HG03064 (cell line): Measurements from ENCODE around the gene FOXR1.

ENCODE experiments used
- ATAC-seq: cut with Tn5 transposase; IDR thresholded peaks from one replicate; pipeline ENCODE4 v1.9.1; 2021; ENCODE audit warnings: low read depth; ENCODE audit not compliant: unreplicated experiment

The FOXR1 gene

GRCh38 chr11:118971646-118972045 is at the start of gene FOXR1:
Gene FOXR1, plus strand, starts transcription at chr11:118971761. Its CDS starts 171 bp downstream, at chr11:118971932.
- no peak for ATAC-seq

- ATAC-seq, result no peak
Measured at GRCh38 chr11:118921929-118922744, 49.4 kb upstream of the FOXR1 start.

GRCh38 chr11:118922745-118923627 is 48.6 kb upstream of the FOXR1 start:
- no peak for ATAC-seq

GRCh38 chr11:118923721-118924587 is 47.6 kb upstream of the FOXR1 start:
- no peak for ATAC-seq

GRCh38 chr11:118924591-118925585 is 46.7 kb upstream of the FOXR1 start:
- no peak for ATAC-seq

- ATAC-seq, result no peak
Measured at GRCh38 chr11:118927554-118928100, 43.9 kb upstream of the FOXR1 start.

- ATAC-seq, result peak; percentile 39
Measured at GRCh38 chr11:118928101-118928869, 43.3 kb upstream of the FOXR1 start.

- ATAC-seq, result no peak
Measured at GRCh38 chr11:118928870-118929500, 42.6 kb upstream of the FOXR1 start.

- ATAC-seq, result no peak
Measured at GRCh38 chr11:118929501-118930093, 42.0 kb upstream of the FOXR1 start.

- no peak for ATAC-seq
Measured at GRCh38 chr11:118930094-118930712, 41.4 kb upstream of the FOXR1 start.

- no peak for ATAC-seq
Measured at GRCh38 chr11:118931571-118931970, 40.0 kb upstream of the FOXR1 start.

GRCh38 chr11:118933486-118933885 is 38.1 kb upstream of the FOXR1 start:
- ATAC-seq, result no peak

- no peak for ATAC-seq
Measured at GRCh38 chr11:118935376-118935775, 36.2 kb upstream of the FOXR1 start.

- ATAC-seq, result no peak
Measured at GRCh38 chr11:118938491-118939403, 32.8 kb upstream of the FOXR1 start.

GRCh38 chr11:118939404-118939915 is 32.1 kb upstream of the FOXR1 start:
- ATAC-seq, result no peak
